GM23248 (cell line): ENCODE results near the gene LCE3B. TPM values are rescaled to one million over a fixed set of nuclear protein-coding genes. Genes with fewer than 3 reads are reported as not detected.

Source experiments
- DNase-seq: peaks from one replicate; pipeline ENCODE4 v3.0.0-alpha.2; 2015
- H2AFZ ChIP-seq: fragments of 200-600 bp; sonication (generic); 2 replicates; pipeline ENCODE4 v1.6.1; 2016; ENCODE audit warnings: antibody characterized with exemption
- H3F3A ChIP-seq: fragments of 200-600 bp; sonication (generic); 2 replicates; pipeline ENCODE4 v1.6.1; 2016; ENCODE audit warnings: mild to moderate bottlenecking, antibody characterized with exemption, mixed run types; ENCODE audit not compliant: insufficient read depth
- H3K27ac ChIP-seq: fragments of 200-600 bp; sonication (generic); 2 replicates; pipeline ENCODE4 v1.5.1; 2016; ENCODE audit warnings: mild to moderate bottlenecking
- H3K27me3 ChIP-seq: fragments of 200-600 bp; sonication (generic); replicated peaks from 2 replicates; pipeline ENCODE4 v1.6.1; 2016; ENCODE audit warnings: mild to moderate bottlenecking; ENCODE audit not compliant: insufficient read depth
- H3K36me3 ChIP-seq: fragments of 200-600 bp; sonication (generic); 2 replicates; pipeline ENCODE4 v1.6.1; 2016; ENCODE audit warnings: low read depth, mild to moderate bottlenecking
- H3K4me1 ChIP-seq: fragments of 200-600 bp; sonication (generic); 2 replicates; pipeline ENCODE4 v1.6.1; 2016; ENCODE audit warnings: mild to moderate bottlenecking; ENCODE audit not compliant: insufficient read depth
- H3K4me2 ChIP-seq: fragments of 200-600 bp; sonication (generic); one replicate; pipeline ENCODE4 v1.6.1; 2016; ENCODE audit warnings: mild to moderate bottlenecking; ENCODE audit not compliant: unreplicated experiment
- H3K4me3 ChIP-seq: fragments of 200-600 bp; sonication (generic); 2 replicates; pipeline ENCODE4 v1.5.1; 2016; ENCODE audit warnings: mild to moderate bottlenecking
- H3K79me2 ChIP-seq: fragments of 200-600 bp; sonication (generic); 2 replicates; pipeline ENCODE4 v1.6.1; 2016; ENCODE audit warnings: mild to moderate bottlenecking; ENCODE audit not compliant: insufficient read depth
- H3K9ac ChIP-seq: fragments of 200-600 bp; sonication (generic); 2 replicates; pipeline ENCODE4 v1.6.1; 2016; ENCODE audit warnings: mild to moderate bottlenecking
- H3K9me2 ChIP-seq: fragments of 200-600 bp; sonication (generic); 2 replicates; pipeline ENCODE4 v1.6.1; 2016; ENCODE audit warnings: mixed run types, mild to moderate bottlenecking, moderate library complexity; ENCODE audit not compliant: insufficient read depth
- H3K9me3 ChIP-seq: fragments of 200-600 bp; sonication (generic); one replicate; pipeline ENCODE4 v1.6.1; 2017; ENCODE audit warnings: low read depth
- H4K20me1 ChIP-seq: fragments of 200-600 bp; sonication (generic); 2 replicates; pipeline ENCODE4 v1.6.0; 2016; ENCODE audit not compliant: insufficient read depth
- EZH2 ChIP-seq: fragments of 200-600 bp; sonication (generic); IDR thresholded peaks from 2 replicates; pipeline ENCODE4 v1.6.1; 2018; ENCODE audit warnings: antibody characterized with exemption, mild to moderate bottlenecking; ENCODE audit not compliant: insufficient read depth, poor library complexity, severe bottlenecking
- EZH2phosphoT487 ChIP-seq: fragments of 200-600 bp; sonication (generic); IDR thresholded peaks from 2 replicates; pipeline ENCODE4 v1.6.1; 2018; ENCODE audit warnings: antibody characterized with exemption, moderate library complexity, mild to moderate bottlenecking, low read depth; ENCODE audit not compliant: insufficient read depth
- WGBS, 2 experiments: methylation state at CpG; one replicate each; pipeline ENCODE4 v1.1.6; 2015 to 2017; ENCODE audit warnings: low lambda C conversion rate in 2 of 2, low coverage in 1 of 2; ENCODE audit errors: missing lambda C conversion rate in 2 of 2; 5-methylcytosine and 5-hydroxymethylcytosine counted together
- in situ Hi-C: fragments of 300-500 bp; cut with MboI; formaldehyde crosslinking; loops from 2 replicates; pipeline ENCODE4 v1.15.0; 2020
- polyA plus RNA-seq: library from polyadenylated mRNA; unstranded; fragments of >200 nt; fragmentation: Nextera tagmentation; extraction: Ambion mirVana; gene quantifications from 2 replicates; pipeline ENCODE4 v1.2.1, GENCODE V29; 2016
- total RNA-seq: library from RNA; depleted of rRNA; stranded (reverse); fragments of >200 nt; shearing (Covaris generic); gene quantifications from 2 replicates; pipeline ENCODE4 v1.2.3, GENCODE V29; 2014

Gene LCE3B
- total and polyA plus RNA-seq, 2 experiments from 2014 or later, result not detected

DNA sequence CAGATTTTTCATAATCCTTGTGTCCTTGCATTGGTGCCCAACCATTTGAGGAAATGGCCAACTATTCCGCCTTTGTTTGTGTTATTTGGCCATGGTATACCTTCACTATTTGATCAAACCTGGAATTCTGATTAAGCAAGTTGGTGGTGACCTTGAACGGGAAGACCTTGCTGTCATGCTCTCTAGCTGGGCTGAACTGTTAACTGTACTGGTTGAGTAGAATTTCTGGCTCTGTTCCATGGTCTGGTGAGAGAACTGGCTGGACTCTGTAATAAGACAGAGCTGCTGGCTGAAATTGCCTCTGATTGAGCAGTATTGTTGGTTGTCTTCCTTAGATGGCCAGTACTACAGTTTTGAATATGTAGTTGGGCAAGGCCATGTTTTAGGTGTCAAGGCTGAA is 16.6 kb upstream of the LCE3B start:
- H3K4me2 ChIP-seq, result no peak overlapping the region
- no peak overlapping the region for H2AFZ ChIP-seq
- H3K27me3 ChIP-seq, result no peaks in the 10 kb centered on the region
- no peak overlapping the region for H3K27ac ChIP-seq
- WGBS, 2 experiments, result no CpG with 5 or more reads among the region's 2 CpGs
- no peaks in the 10 kb centered on the region for H3K36me3 ChIP-seq
- H3K9me3 ChIP-seq, result no peaks in the 10 kb centered on the region
- in situ Hi-C loops, result no loop called here
- H3K9ac ChIP-seq, result no peak overlapping the region
- no peak overlapping the region for H3K4me3 ChIP-seq
- no peak for DNase-seq
- no peak for TF ChIP-seq EZH2phosphoT487
- no peak for TF ChIP-seq EZH2
- H4K20me1 ChIP-seq, result no peaks in the 10 kb centered on the region
- H3K79me2 ChIP-seq, result no peaks in the 10 kb centered on the region
- H3F3A ChIP-seq, result no peaks in the 10 kb centered on the region
- no peaks in the 10 kb centered on the region for H3K4me1 ChIP-seq
- no peaks in the 10 kb centered on the region for H3K9me2 ChIP-seq

DNA sequence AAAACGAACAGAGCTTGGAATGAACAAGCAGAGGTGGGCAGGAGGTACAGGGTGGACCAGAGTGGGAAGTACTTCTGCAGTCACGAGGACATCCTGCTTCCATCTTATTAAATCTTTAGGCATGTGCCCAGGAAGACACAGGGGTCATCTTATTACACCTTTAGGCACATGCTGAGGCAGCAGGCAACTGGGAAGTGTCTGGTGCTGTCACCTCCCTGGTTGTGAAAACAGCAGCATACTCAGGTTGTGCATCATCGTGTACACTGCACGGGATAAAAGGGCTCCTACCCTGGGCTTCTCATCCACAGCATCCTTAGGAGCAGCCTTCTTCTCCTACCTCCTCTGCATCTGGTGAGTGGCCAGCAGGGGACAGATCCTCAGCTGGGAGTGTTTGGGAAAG is 13.7 kb upstream of the LCE3B start, which contains the start of gene LCE3C:
Gene LCE3C (plus strand): TSS at position 301 of the 400 bp plus-strand sequence. CDS start 498 bp downstream, outside the sequence.
- no peaks in the 10 kb centered on the region for H3K27me3 ChIP-seq
- no peak for DNase-seq
- no peaks in the 10 kb centered on the region for H3K79me2 ChIP-seq
- in situ Hi-C loops, result no loop called here
- H3K4me3 ChIP-seq, result no peak within 1 kb of the TSS
- no peak within 1 kb of the TSS for H2AFZ ChIP-seq
- no peak for TF ChIP-seq EZH2phosphoT487
- TF ChIP-seq EZH2, result no peak
- H3K9me2 ChIP-seq, result no peaks in the 10 kb centered on the region
- no peaks in the 10 kb centered on the region for H4K20me1 ChIP-seq
- no peak within 1 kb of the TSS for H3K27ac ChIP-seq
- no peaks in the 10 kb centered on the region for H3K4me1 ChIP-seq
- no peak within 1 kb of the TSS for H3K9ac ChIP-seq
- H3F3A ChIP-seq, result no peaks in the 10 kb centered on the region
- no peaks in the 10 kb centered on the region for H3K36me3 ChIP-seq
- H3K9me3 ChIP-seq, result no peaks in the 10 kb centered on the region
- no peak within 1 kb of the TSS for H3K4me2 ChIP-seq
- no CpG with 5 or more reads among the region's 4 CpGs for WGBS, 2 experiments

DNA sequence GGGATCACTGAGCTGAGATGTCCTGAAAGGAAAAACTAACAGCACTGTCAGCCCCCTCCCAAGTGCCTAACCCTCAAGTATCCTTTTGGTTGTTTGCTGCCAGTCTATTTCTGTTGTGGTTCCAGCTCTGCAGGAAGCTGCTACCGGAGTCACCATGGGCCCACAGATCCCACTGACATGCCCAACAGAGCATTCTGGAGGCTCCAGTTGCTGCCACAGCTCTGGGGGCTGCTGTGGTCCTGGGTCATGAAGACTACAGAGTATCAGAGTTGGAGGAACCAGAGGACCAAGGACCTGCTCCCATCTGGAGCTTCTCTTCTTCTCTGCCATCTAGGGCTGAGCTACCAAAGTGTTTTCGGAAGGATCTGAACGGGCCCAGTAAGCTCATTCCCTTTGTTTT is 8.4 kb downstream of the LCE3B start:
- in situ Hi-C loops, result no loop called here
- Histone ChIP-seq H3K79me2 (no peaks in the 10 kb centered on the region), H3K27me3 (no peaks in the 10 kb centered on the region; the same call in 1 of the 2 replicates), H2AFZ (no peak overlapping the region), H3K27ac (no peak overlapping the region), H3K36me3 (no peaks in the 10 kb centered on the region), H3K9me2 (no peaks in the 10 kb centered on the region), H4K20me1 (no peaks in the 10 kb centered on the region), H3K9me3 (no peaks in the 10 kb centered on the region), H3K4me3 (no peak overlapping the region), H3K4me1 (peaks cover 5% of the 10 kb centered on the region; the same call in 1 of the 2 replicates), H3K9ac (no peak overlapping the region), H3F3A (no peaks in the 10 kb centered on the region), H3K4me2 (no peak overlapping the region)
- no peak for DNase-seq
- TF ChIP-seq EZH2phosphoT487 (no peak), EZH2 (no peak)
- WGBS, 2 experiments, result 7 to 18% methylated on average over 3 of the region's 3 CpGs

DNA sequence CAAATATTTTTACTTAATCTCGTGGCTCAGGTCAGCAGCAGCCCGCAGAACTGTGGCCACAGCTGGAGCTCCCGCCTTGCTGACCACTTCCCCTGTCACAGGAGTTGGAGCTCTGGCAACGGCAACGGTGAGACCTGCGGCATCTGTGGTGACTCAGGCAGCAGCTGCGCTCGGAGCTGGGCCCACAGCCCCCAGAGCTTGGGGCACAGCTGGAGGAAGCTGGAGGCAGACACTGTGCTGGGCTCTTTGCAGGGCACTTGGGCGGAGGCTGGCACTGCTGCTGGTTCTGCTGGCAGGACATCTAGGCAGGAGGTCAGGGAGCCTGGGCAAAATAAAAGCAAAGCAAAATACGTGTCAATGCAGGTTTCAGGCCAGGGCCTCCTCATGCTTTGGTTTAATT is 9.2 kb downstream of the LCE3B start, which contains the start of gene LCE3A:
Gene LCE3A (minus strand): TSS at position 301 of the 400 bp plus-strand sequence. CDS start 0 bp downstream, at position 301.
- Histone ChIP-seq H3K4me1 (peaks cover 5% of the 10 kb centered on the region; the same call in 1 of the 2 replicates), H3K9ac (no peak within 1 kb of the TSS), H3K4me2 (no peak within 1 kb of the TSS), H3K27me3 (no peaks in the 10 kb centered on the region; the same call in 1 of the 2 replicates), H4K20me1 (no peaks in the 10 kb centered on the region), H3K36me3 (no peaks in the 10 kb centered on the region), H3K4me3 (no peak within 1 kb of the TSS), H3K9me3 (no peaks in the 10 kb centered on the region), H3K79me2 (no peaks in the 10 kb centered on the region), H2AFZ (no peak within 1 kb of the TSS; the same call in 1 of the 2 replicates), H3K27ac (no peak within 1 kb of the TSS), H3K9me2 (no peaks in the 10 kb centered on the region), H3F3A (no peaks in the 10 kb centered on the region)
- peak; percentile 31 for DNase-seq
- TF ChIP-seq EZH2 (no peak), EZH2phosphoT487 (no peak)
- in situ Hi-C loops, result no loop called here
- 35 to 40% methylated on average over 10 of the region's 10 CpGs for WGBS, 2 experiments

DNA sequence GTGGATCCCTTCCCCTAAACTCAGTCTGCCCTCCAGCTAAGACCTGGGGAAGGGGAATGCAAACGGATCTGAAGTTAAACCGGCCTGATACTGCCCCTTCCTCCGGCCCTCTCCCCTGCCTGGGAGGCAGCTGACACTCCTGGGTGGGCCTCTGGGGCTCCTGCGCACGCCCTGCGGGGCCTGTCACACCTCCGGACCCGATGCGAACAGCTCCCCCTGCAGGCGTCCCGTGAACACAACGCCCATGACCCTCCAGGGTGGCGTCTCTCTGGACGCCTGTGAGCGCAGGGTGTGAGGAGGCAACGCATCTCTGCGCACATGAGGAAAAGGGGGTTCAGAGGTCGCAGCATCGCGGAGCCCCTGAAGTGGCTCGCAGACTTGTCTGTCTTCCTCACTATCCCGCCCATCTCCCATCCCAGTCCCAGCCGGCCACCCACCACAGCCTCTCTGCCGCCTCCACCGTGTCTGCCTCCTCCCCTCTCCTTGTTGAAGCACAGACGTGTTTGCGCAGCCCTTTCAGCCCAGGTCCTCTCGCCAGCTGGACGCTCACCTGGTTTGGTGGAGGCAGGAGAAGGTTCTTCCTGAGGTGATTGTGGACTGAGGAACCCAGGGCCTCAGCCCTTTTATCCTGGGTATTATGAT is 9.7 kb downstream of the LCE3B start:
- no peak overlapping the region; the same call in 1 of the 2 replicates for H2AFZ ChIP-seq

More for the DNA sequence above, 9.7 kb downstream of the LCE3B start:
- Histone ChIP-seq H3K36me3 (no peaks in the 10 kb centered on the region), H4K20me1 (no peaks in the 10 kb centered on the region), H3K9ac (no peak overlapping the region), H3F3A (no peaks in the 10 kb centered on the region), H3K27me3 (no peaks in the 10 kb centered on the region; the same call in 1 of the 2 replicates), H3K4me3 (no peak overlapping the region), H3K4me1 (peaks cover 5% of the 10 kb centered on the region; the same call in 1 of the 2 replicates), H3K4me2 (no peak overlapping the region), H3K27ac (no peak overlapping the region), H3K79me2 (no peaks in the 10 kb centered on the region), H3K9me2 (no peaks in the 10 kb centered on the region), H3K9me3 (no peaks in the 10 kb centered on the region)
- DNase-seq, result peak; percentile 23
- in situ Hi-C loops, result no loop called here
- 8 to 10% methylated on average over 27 to 29 of the region's 29 CpGs for WGBS, 2 experiments
- no peak for TF ChIP-seq EZH2phosphoT487
- TF ChIP-seq EZH2, result no peak
